HCT116 (cell line): ENCODE results near the gene PC. TPM values are rescaled to one million over a fixed set of nuclear protein-coding genes. Genes with fewer than 3 reads are reported as not detected.

Source experiments
- ATAC-seq: fragments of 200-7000 bp; cut with Tn5 transposase; 2 replicates; pipeline ENCODE4 v1.9.1; 2020; ENCODE audit warnings: mild to moderate bottlenecking, moderate library complexity
- BruUV-seq: library from RNA; stranded (reverse); fragments of 400-500 nt; replicated peaks from 2 replicates; lab custom pipeline; 2021; lab: Mats Ljungman, UMichigan
- CTCF ChIA-PET: fragments of 300-600 bp; sonication (Branson Sonifier 250); formaldehyde crosslinking; loops from one replicate; lab custom pipeline; 2021; ENCODE audit warnings: antibody characterized with exemption; lab: Charles Lee
- POLR2A ChIA-PET: fragments of 300-600, 350-600 bp; sonication (Branson Sonifier 250); formaldehyde crosslinking; loops from one replicate; lab custom pipeline; 2021; ENCODE audit warnings: antibody characterized with exemption; lab: Charles Lee
- RAD21 ChIA-PET, 2 experiments: fragments of 300-600 bp; sonication (Branson Sonifier 250); formaldehyde crosslinking; loops; one replicate each; lab custom pipeline; 2023; ENCODE audit warnings: low total read pairs in 2 of 2; ENCODE audit not compliant: uncharacterized antibody in 2 of 2, unreplicated experiment in 2 of 2, low non-redundant PET in 1 of 2; lab: Charles Lee
- DNase-seq: peaks from one replicate; pipeline ENCODE4 v3.0.0-alpha.2; 2010; ENCODE audit warnings: low read depth, low spot score
- H2AFZ ChIP-seq: fragments of 200-600 bp; shearing (Covaris generic), sonication (generic); 2 replicates; pipeline ENCODE4 v1.6.1; 2017; ENCODE audit warnings: low read depth, mixed run types, mixed read lengths, antibody characterized with exemption, low read length; ENCODE audit not compliant: poor library complexity, severe bottlenecking
- H3K27ac ChIP-seq: 2 replicates; pipeline ENCODE4 v1.5.1; 2012; ENCODE audit warnings: low read depth, low read length
- H3K27me3 ChIP-seq: fragments of 200-600 bp; sonication (generic); 2 replicates; pipeline ENCODE4 v1.6.1; 2016; ENCODE audit warnings: mixed run types, low read length, mixed read lengths; ENCODE audit not compliant: insufficient read depth
- H3K36me3 ChIP-seq, 2 experiments: fragments of 200-500 bp in 1 of 2; fragments of 200-600 bp in 1 of 2; sonication (Bioruptor generic) in 1 of 2; sonication (generic) in 1 of 2; 2 replicates each; pipeline versions ENCODE4 v1.5.1 to v1.6.1; 2014 to 2016; ENCODE audit warnings: low read length in 2 of 2, inconsistent platforms in 1 of 2, mixed read lengths in 1 of 2, mixed run types in 1 of 2; ENCODE audit not compliant: insufficient read depth in 2 of 2, control insufficient read depth in 1 of 2
- H3K4me1 ChIP-seq, 2 experiments: fragments of 200-600 bp in 1 of 2; sonication (generic) in 1 of 2; 2 replicates each; pipeline versions ENCODE4 v1.5.1 to v1.6.1; 2012 to 2017; ENCODE audit warnings: low read length in 2 of 2, inconsistent platforms in 1 of 2, mild to moderate bottlenecking in 1 of 2, mixed read lengths in 1 of 2, mixed run types in 1 of 2, moderate library complexity in 1 of 2; ENCODE audit not compliant: insufficient read depth in 2 of 2, control insufficient read depth in 1 of 2
- H3K4me2 ChIP-seq: fragments of 200-600 bp; sonication (generic); 2 replicates; pipeline ENCODE4 v1.6.1; 2017; ENCODE audit warnings: mixed run types, low read length, mixed read lengths
- H3K4me3 ChIP-seq, 2 experiments: fragments of 200-600 bp in 1 of 2; sonication (generic) in 1 of 2; replicated peaks in 1 of 2; 2 replicates each; pipeline ENCODE4 v1.5.1; 2011 to 2016; ENCODE audit warnings: low read length in 2 of 2, control low read depth in 1 of 2, low read depth in 1 of 2, mild to moderate bottlenecking in 1 of 2, mixed read lengths in 1 of 2, mixed run types in 1 of 2
- H3K79me2 ChIP-seq: fragments of 200-600 bp; sonication (generic); 2 replicates; pipeline ENCODE4 v1.6.1; 2017; ENCODE audit warnings: mild to moderate bottlenecking, mixed run types, low read length, moderate library complexity, mixed read lengths; ENCODE audit not compliant: insufficient read depth
- H3K9ac ChIP-seq: fragments of 200-600 bp; sonication (generic); 2 replicates; pipeline ENCODE4 v1.6.1; 2016; ENCODE audit warnings: low read length, mixed read lengths
- H3K9me2 ChIP-seq: fragments of 200-600 bp; sonication (generic), shearing (Covaris generic); 2 replicates; pipeline ENCODE4 v1.6.1; 2017; ENCODE audit warnings: mixed run types, mild to moderate bottlenecking, moderate library complexity; ENCODE audit not compliant: insufficient read depth
- H3K9me3 ChIP-seq, 2 experiments: fragments of 200-500 bp in 1 of 2; fragments of 200-600 bp in 1 of 2; sonication (Bioruptor generic) in 1 of 2; sonication (generic) in 1 of 2; 2 replicates each; pipeline ENCODE4 v1.6.1; 2014 to 2017; ENCODE audit warnings: low read length in 2 of 2, mixed read lengths in 2 of 2, inconsistent platforms in 1 of 2, low read depth in 1 of 2, mild to moderate bottlenecking in 1 of 2, mixed run types in 1 of 2, moderate library complexity in 1 of 2; ENCODE audit not compliant: control insufficient read depth in 1 of 2, insufficient read depth in 1 of 2
- H4K20me1 ChIP-seq: fragments of 200-600 bp; sonication (generic), shearing (Covaris generic); 2 replicates; pipeline ENCODE4 v1.6.1; 2017; ENCODE audit warnings: mixed run types, mild to moderate bottlenecking, moderate library complexity; ENCODE audit not compliant: insufficient read depth
- EGR1 ChIP-seq: IDR thresholded peaks from 2 replicates; pipeline ENCODE4 v1.6.1; 2012; ENCODE audit warnings: low read depth
- JUND ChIP-seq: IDR thresholded peaks from 2 replicates; pipeline ENCODE4 v1.6.1; 2012
- RAD21 ChIP-seq: IDR thresholded peaks from 2 replicates; pipeline ENCODE4 v1.6.1; 2012; ENCODE audit warnings: low read depth, mild to moderate bottlenecking
- REST ChIP-seq: IDR thresholded peaks from 2 replicates; pipeline ENCODE4 v1.6.1; 2012; ENCODE audit warnings: low read depth
- intact Hi-C: fragments of 100-400 bp; cut with micrococcal nuclease; formaldehyde crosslinking; loops from 2 replicates; pipeline ENCODE4 v1.10.0; 2022
- total RNA-seq: library from RNA; stranded (reverse); gene quantifications from one replicate; pipeline ENCODE4 v1.2.1, GENCODE V29; 2021; ENCODE audit not compliant: unreplicated experiment
- TF ChIP-seq, protein P1 (sequence below): IDR thresholded peaks from 2 replicates; pipeline ENCODE4 v1.6.1; 2011; ENCODE audit warnings: mild to moderate bottlenecking, low read length, moderate library complexity; ENCODE audit not compliant: insufficient replicate concordance; ENCODE audit errors: extremely low read depth
- TF ChIP-seq, protein P2 (sequence below), 3 experiments: fragments of 200-600 bp in 1 of 3; sonication (generic) in 1 of 3; IDR thresholded peaks in 2 of 3; conservative IDR thresholded peaks in 1 of 3; 2 replicates each; pipeline ENCODE4 v1.5.1; 2012 to 2017; ENCODE audit warnings: low read depth in 2 of 3, low read length in 2 of 3, antibody characterized with exemption in 1 of 3, borderline replicate concordance in 1 of 3, control low read depth in 1 of 3, mild to moderate bottlenecking in 1 of 3, mixed read lengths in 1 of 3, mixed run types in 1 of 3, moderate library complexity in 1 of 3; ENCODE audit not compliant: insufficient read depth in 1 of 3

The PC gene
- total RNA-seq, 1 experiment from 2014 or later = 24.1 TPM

DNA sequence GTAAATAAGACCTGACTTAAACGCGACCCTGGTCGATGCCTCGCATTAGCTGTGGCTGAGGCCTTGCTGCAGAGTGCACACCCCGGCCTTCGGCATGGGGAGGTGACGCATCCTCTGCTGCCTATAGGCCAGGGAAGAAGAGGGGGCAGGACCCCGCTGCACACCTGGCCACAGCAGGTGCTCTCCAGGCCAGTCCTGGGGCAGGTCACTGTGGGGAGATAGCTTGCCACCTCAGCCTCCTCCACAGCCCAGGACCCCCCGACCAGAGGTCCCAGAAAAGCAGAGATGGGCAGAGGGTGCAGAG lies 88.7 kb downstream of the PC start (continued):
- TF ChIP-seq, protein P1, sequence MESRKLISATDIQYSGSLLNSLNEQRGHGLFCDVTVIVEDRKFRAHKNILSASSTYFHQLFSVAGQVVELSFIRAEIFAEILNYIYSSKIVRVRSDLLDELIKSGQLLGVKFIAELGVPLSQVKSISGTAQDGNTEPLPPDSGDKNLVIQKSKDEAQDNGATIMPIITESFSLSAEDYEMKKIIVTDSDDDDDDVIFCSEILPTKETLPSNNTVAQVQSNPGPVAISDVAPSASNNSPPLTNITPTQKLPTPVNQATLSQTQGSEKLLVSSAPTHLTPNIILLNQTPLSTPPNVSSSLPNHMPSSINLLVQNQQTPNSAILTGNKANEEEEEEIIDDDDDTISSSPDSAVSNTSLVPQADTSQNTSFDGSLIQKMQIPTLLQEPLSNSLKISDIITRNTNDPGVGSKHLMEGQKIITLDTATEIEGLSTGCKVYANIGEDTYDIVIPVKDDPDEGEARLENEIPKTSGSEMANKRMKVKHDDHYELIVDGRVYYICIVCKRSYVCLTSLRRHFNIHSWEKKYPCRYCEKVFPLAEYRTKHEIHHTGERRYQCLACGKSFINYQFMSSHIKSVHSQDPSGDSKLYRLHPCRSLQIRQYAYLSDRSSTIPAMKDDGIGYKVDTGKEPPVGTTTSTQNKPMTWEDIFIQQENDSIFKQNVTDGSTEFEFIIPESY = no peak
- no peak for TF ChIP-seq JUND
- TF ChIP-seq RAD21 = no peak

- no peaks in the 10 kb centered on the region for H3K27me3 ChIP-seq
- peak; percentile 71 for DNase-seq
- CTCF ChIA-PET = no interaction called here
- BruUV-seq = no TSS peak
- peak overlapping the region; percentile 60 for H3K4me2 ChIP-seq
- TF ChIP-seq, protein P2, sequence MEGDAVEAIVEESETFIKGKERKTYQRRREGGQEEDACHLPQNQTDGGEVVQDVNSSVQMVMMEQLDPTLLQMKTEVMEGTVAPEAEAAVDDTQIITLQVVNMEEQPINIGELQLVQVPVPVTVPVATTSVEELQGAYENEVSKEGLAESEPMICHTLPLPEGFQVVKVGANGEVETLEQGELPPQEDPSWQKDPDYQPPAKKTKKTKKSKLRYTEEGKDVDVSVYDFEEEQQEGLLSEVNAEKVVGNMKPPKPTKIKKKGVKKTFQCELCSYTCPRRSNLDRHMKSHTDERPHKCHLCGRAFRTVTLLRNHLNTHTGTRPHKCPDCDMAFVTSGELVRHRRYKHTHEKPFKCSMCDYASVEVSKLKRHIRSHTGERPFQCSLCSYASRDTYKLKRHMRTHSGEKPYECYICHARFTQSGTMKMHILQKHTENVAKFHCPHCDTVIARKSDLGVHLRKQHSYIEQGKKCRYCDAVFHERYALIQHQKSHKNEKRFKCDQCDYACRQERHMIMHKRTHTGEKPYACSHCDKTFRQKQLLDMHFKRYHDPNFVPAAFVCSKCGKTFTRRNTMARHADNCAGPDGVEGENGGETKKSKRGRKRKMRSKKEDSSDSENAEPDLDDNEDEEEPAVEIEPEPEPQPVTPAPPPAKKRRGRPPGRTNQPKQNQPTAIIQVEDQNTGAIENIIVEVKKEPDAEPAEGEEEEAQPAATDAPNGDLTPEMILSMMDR (IDR thresholded peaks at IDR 0.05 in 2 of 3, conservative IDR thresholded peaks at IDR 0.05 in 1 of 3; ENCODE audit: borderline replicate concordance in 1 of 3, insufficient read depth in 1 of 3, low read depth in 2 of 3, low read length in 2 of 3) = peak; percentile 70 to 73 (median 73); a peak in 5 of 6 replicates
- TF ChIP-seq EGR1 = peak; percentile 93
- TF ChIP-seq REST = no peak
- TF ChIP-seq RAD21 = peak; percentile 60
- TF ChIP-seq, all 23 proteins: peak for 3
- no peaks in the 10 kb centered on the region for H4K20me1 ChIP-seq
- intact Hi-C loops = no loop called here
- POLR2A ChIA-PET = no interaction called here
- no peak overlapping the region for H3K4me3 ChIP-seq
- H3K79me2 ChIP-seq = no peaks in the 10 kb centered on the region
- RAD21 ChIA-PET = no interaction called here
- no peak overlapping the region for H2AFZ ChIP-seq
- peak overlapping the region; percentile 54; the same call in 1 of the 2 replicates for H3K27ac ChIP-seq
- H3K4me1 ChIP-seq = peaks cover 7 to 23% of the 10 kb centered on the region in 2 experiments; a peak in 3 of 4 replicates
- H3K9ac ChIP-seq = peak overlapping the region; percentile 32
- no peaks in the 10 kb centered on the region; a peak in 1 of 4 replicates for H3K36me3 ChIP-seq
- no peaks in the 10 kb centered on the region for H3K9me3 ChIP-seq
- H3K9me2 ChIP-seq = no peaks in the 10 kb centered on the region
- ATAC-seq = peak; percentile 97
Measured at GRCh38 chr11:66868726-66869566, 89.2 kb downstream of the PC start.
